ENCODE data around the gene HNRNPM. TPM values are rescaled to one million over a fixed set of nuclear protein-coding genes. Genes with fewer than 3 reads are reported as not detected.

The HNRNPM gene
- total and polyA plus RNA-seq, 11 donors = 43.4 to 183 (median 95.3) TPM

DNA sequence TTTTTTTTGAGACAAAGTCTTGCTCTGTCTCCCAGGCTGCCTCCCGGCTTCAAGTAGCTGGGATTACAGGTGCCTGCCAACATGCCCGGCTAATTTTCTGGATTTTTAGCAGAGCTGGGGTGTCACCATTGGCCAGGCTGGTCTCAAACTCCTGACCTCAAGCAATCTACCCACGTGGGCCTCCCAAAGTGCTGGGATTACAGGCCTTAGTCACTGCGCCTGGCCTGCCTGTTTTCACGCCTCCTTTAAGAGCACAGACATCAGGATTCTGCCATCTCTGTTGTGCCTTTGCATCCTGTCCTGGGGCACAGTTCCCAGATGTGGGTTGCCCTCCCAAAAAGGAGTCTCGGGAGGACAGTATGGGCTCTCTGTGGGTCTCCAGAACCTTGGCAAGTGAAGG lies 60.1 kb downstream of the HNRNPM start:
- no peak for ATAC-seq
- TF ChIP-seq POLR2A (IDR thresholded peaks at IDR 0.05) = no peak
- TF ChIP-seq, protein P1, sequence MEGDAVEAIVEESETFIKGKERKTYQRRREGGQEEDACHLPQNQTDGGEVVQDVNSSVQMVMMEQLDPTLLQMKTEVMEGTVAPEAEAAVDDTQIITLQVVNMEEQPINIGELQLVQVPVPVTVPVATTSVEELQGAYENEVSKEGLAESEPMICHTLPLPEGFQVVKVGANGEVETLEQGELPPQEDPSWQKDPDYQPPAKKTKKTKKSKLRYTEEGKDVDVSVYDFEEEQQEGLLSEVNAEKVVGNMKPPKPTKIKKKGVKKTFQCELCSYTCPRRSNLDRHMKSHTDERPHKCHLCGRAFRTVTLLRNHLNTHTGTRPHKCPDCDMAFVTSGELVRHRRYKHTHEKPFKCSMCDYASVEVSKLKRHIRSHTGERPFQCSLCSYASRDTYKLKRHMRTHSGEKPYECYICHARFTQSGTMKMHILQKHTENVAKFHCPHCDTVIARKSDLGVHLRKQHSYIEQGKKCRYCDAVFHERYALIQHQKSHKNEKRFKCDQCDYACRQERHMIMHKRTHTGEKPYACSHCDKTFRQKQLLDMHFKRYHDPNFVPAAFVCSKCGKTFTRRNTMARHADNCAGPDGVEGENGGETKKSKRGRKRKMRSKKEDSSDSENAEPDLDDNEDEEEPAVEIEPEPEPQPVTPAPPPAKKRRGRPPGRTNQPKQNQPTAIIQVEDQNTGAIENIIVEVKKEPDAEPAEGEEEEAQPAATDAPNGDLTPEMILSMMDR (IDR thresholded peaks at IDR 0.05) = no peak
- intact Hi-C loops (cut with DNase I) = loop anchor here in 8 of 10 donors (2.0 to 10.0 kb wide), 7 partner anchors 48 to 153 kb away; partner anchors contain the start of genes MARCHF2 (in 3 of the 8) and HNRNPM (in 1 of the 8)

DNA sequence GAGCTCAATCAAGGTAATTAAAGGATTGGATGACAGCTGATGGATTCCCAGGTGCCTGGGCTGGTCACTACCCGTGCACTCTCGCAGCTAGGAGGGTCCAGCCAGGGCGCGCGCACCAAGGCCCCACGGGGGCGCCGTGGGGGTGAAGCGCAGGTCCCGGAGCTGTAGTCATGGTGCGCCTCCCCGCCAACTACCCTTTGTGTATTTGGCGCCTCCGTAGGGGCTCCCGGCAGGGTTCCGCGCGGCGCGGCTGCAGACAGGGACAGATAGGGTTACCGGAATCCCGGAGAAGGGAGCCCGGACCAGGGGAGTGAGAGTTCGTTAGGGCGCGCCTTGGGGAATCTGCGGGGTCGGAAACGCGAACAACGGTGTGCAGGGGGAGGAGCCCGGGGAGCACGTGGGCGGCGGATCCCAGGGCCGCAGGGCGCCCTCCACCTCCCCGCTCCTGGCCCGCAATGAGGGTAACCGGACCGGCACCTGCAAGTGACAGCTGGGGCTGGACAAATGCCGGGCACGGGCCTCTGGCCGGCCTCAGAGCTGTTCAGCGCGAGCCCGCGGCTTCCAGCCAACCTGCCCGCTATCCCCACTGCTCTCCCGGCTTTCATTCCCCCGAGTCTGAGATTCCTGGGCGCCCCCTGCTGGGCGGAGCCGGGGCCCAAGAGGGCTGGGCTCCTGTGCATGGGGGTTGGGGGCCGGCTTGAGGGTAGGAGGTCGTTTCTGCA lies 61.1 kb downstream of the HNRNPM start:
- intact Hi-C loops (cut with DNase I) = loop anchor here (1.0 to 10.0 kb wide), 9 partner anchors 49 to 154 kb away; partner anchors contain the start of genes MARCHF2 (in 5 of the 10) and HNRNPM (in 1 of the 10)

More for the DNA sequence above, 60.1 kb downstream of the HNRNPM start:
- H3K27ac ChIP-seq = peak overlapping the region in 1 of 12 donors; percentile 69
- H3K27me3 ChIP-seq = no peaks in the 10 kb centered on the region
- no peaks in the 10 kb centered on the region for H3K9me3 ChIP-seq
- H3K36me3 ChIP-seq = peaks cover 0 to 3% (median 0%) of the 10 kb centered on the region in 9 donors
- no peak for DNase-seq
- 70 to 85% (median 81%) methylated on average over 6 of the region's 6 CpGs for WGBS, 4 donors
- H3K4me1 ChIP-seq = peaks cover 0 to 57% (median 10%) of the 10 kb centered on the region in 12 donors
- no peak overlapping the region for H3K4me3 ChIP-seq

DNA sequence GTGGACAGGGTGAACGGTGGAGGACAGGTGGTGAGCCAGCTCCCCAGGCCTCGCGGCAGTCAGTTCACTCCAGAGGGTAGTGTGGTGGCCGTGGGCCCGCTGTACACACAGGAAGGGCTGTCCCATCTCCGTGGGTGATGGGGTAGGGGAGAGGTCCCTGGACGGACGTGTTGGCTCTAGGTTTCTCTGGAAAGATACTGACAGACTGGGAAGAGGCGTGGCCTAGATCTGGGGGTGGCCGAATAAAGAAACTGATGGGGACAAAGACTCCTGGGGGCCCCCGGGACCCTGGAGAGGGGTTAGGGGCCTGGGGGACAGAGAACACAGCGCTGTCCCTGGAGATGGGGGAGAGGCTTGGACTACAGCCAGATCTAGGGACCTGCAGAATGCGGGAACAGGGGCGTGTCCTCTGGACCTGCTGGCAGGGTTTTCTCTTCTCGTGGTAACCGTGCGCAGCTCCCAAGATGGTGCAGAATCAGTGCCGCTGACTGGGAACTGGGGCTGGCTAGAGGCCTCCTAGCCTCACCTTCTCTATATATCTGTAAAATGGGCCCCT lies 61.7 kb downstream of the HNRNPM start:
- Histone ChIP-seq H3K4me3 (peak overlapping the region in 11 of 12 donors; percentile 19 to 84 (median 61)), H3K9me3 (no peaks in the 10 kb centered on the region), H3K27me3 (no peaks in the 10 kb centered on the region), H3K36me3 (peaks cover 0 to 15% (median 4%) of the 10 kb centered on the region in 9 donors), H3K4me1 (peaks cover 0 to 47% (median 10%) of the 10 kb centered on the region in 12 donors), H3K27ac (peak overlapping the region in 5 of 12 donors; percentile 14 to 58 (median 18))
- DNase-seq = no peak
- intact Hi-C loops (cut with DNase I) = loop anchor here (1.0 to 10.0 kb wide), 9 partner anchors 49 to 154 kb away; partner anchors contain the start of genes MARCHF2 (in 4 of the 10) and HNRNPM (in 1 of the 10)
- TF ChIP-seq POLR2A (IDR thresholded peaks at IDR 0.05) = no peak
- TF ChIP-seq, protein P1 (IDR thresholded peaks at IDR 0.05) = peak in 2 of 12 donors; percentile 15 to 25
- 18 to 24% (median 21%) methylated on average over 16 to 18 of the region's 18 CpGs for WGBS, 4 donors
- ATAC-seq = peak in 3 of 4 donors; percentile 1 to 49 (median 17)

More for the DNA sequence above, 61.1 kb downstream of the HNRNPM start:
- no peaks in the 10 kb centered on the region for H3K27me3 ChIP-seq
- no peaks in the 10 kb centered on the region for H3K9me3 ChIP-seq
- ATAC-seq = peak; percentile 73 to 89 (median 84)
- peak; percentile 79 to 90 (median 81) for DNase-seq
- H3K36me3 ChIP-seq = peaks cover 0 to 9% (median 0%) of the 10 kb centered on the region in 9 donors
- WGBS, 4 donors = 0% methylated on average over 35 to 56 of the region's 56 CpGs
- peak overlapping the region; percentile 19 to 84 (median 60) for H3K4me3 ChIP-seq
- H3K27ac ChIP-seq = peak overlapping the region in 6 of 12 donors; percentile 14 to 58 (median 30)
- TF ChIP-seq POLR2A (IDR thresholded peaks at IDR 0.05) = peak in 1 of 2 donors; percentile 17
- TF ChIP-seq, protein P1 (IDR thresholded peaks at IDR 0.05) = peak; percentile 82 to 93 (median 88)
- H3K4me1 ChIP-seq = peaks cover 0 to 51% (median 10%) of the 10 kb centered on the region in 12 donors
